ENCODE measurements around the gene TTC4.

- TF ChIP-seq POLR2A (IDR thresholded peaks at IDR 0.05) (no peak), CTCF (IDR thresholded peaks at IDR 0.05) (no peak)
These were observed 47.1 kb upstream of the TTC4 start for GRCh38 chr1:54668567-54668966.
